ENCODE measurements around the gene MFN2.
A peak's percentile ranks its signal among the peaks of the same experiment; 100 is the strongest.
"Not testable (repeated sequence)": the region's sequence is repeated elsewhere in the genome, so short reads cannot be mapped to it uniquely, and the experiment has no call there.

MFN2 gene

GRCh38 chr1:12029720-12030339 is 49.6 kb downstream of the MFN2 start:
- Histone ChIP-seq H2AFZ (ENCODE audit: low read depth, low read length) (no peak overlapping the region), H3K4me1 (ENCODE audit: insufficient read depth, low read length) (no peaks in the 10 kb centered on the region), H3K27ac (ENCODE audit: low read length) (no peak overlapping the region), H3K36me3 (ENCODE audit: insufficient read depth, low read length) (peaks cover 70% of the 10 kb centered on the region), H3K9me3 (ENCODE audit: insufficient read depth, low read length, severe bottlenecking) (no peaks in the 10 kb centered on the region), H3K4me2 (ENCODE audit: insufficient read depth, low read length) (no peak overlapping the region), H3K9ac (ENCODE audit: low read depth, low read length) (no peak overlapping the region), H4K20me1 (ENCODE audit: insufficient read depth, low read length) (peaks cover 4% of the 10 kb centered on the region; the same call in 1 of the 2 replicates), H3K4me3 (ENCODE audit: low read depth in 1 of 2, low read length in 2 of 2) (no peak overlapping the region), H3K79me2 (ENCODE audit: insufficient read depth, low read length) (no peaks in the 10 kb centered on the region), H3K27me3 (ENCODE audit: insufficient read depth, low read length, poor library complexity) (no peaks in the 10 kb centered on the region)
- ATAC-seq (ENCODE audit: insufficient read depth, low read depth): no peak
- DNase-seq: no peak
- TF ChIP-seq EZH2 (IDR thresholded peaks at IDR 0.05; ENCODE audit: borderline replicate concordance, low read depth, low read length, severe bottlenecking): no peak
- TF ChIP-seq CTCF (IDR thresholded peaks at IDR 0.05; ENCODE audit: borderline replicate concordance, extremely low read depth, low read length, poor library complexity, severe bottlenecking): no peak

- no peak overlapping the region for H3K9ac ChIP-seq (ENCODE audit: low read depth, low read length)
- peak; percentile 79 for ATAC-seq (ENCODE audit: insufficient read depth, low read depth)
- DNase-seq: peak; percentile 43
- H3K9me3 ChIP-seq (ENCODE audit: insufficient read depth, low read length, severe bottlenecking): no peaks in the 10 kb centered on the region
- no peak overlapping the region for H3K27ac ChIP-seq (ENCODE audit: low read length)
- H3K27me3 ChIP-seq (ENCODE audit: insufficient read depth, low read length, poor library complexity): no peaks in the 10 kb centered on the region
- peaks cover 57% of the 10 kb centered on the region for H3K36me3 ChIP-seq (ENCODE audit: insufficient read depth, low read length)
- peak; percentile 67 for TF ChIP-seq CTCF (IDR thresholded peaks at IDR 0.05; ENCODE audit: borderline replicate concordance, extremely low read depth, low read length, poor library complexity, severe bottlenecking)
- no peak for TF ChIP-seq EZH2 (IDR thresholded peaks at IDR 0.05; ENCODE audit: borderline replicate concordance, low read depth, low read length, severe bottlenecking)
- peaks cover 4% of the 10 kb centered on the region; the same call in 1 of the 2 replicates for H4K20me1 ChIP-seq (ENCODE audit: insufficient read depth, low read length)
- H3K4me1 ChIP-seq (ENCODE audit: insufficient read depth, low read length): no peaks in the 10 kb centered on the region
- H3K79me2 ChIP-seq (ENCODE audit: insufficient read depth, low read length): no peaks in the 10 kb centered on the region
- no peak overlapping the region for H3K4me3 ChIP-seq (ENCODE audit: low read depth in 1 of 2, low read length in 2 of 2)
- no peak overlapping the region for H3K4me2 ChIP-seq (ENCODE audit: insufficient read depth, low read length)
- H2AFZ ChIP-seq (ENCODE audit: low read depth, low read length): no peak overlapping the region
Observed at GRCh38 chr1:12031039-12031980, 51.1 kb downstream of the MFN2 start.

GRCh38 chr1:12032161-12032621 is 51.9 kb downstream of the MFN2 start:
- H3K79me2 ChIP-seq (ENCODE audit: insufficient read depth, low read length): no peaks in the 10 kb centered on the region
- no peak overlapping the region for H3K4me3 ChIP-seq (ENCODE audit: low read depth in 1 of 2, low read length in 2 of 2)
- H3K27ac ChIP-seq (ENCODE audit: low read length): no peak overlapping the region
- no peaks in the 10 kb centered on the region for H3K9me3 ChIP-seq (ENCODE audit: insufficient read depth, low read length, severe bottlenecking)
- no peak overlapping the region for H3K4me2 ChIP-seq (ENCODE audit: insufficient read depth, low read length)
- TF ChIP-seq EZH2 (IDR thresholded peaks at IDR 0.05; ENCODE audit: borderline replicate concordance, low read depth, low read length, severe bottlenecking) (no peak), CTCF (IDR thresholded peaks at IDR 0.05; ENCODE audit: borderline replicate concordance, extremely low read depth, low read length, poor library complexity, severe bottlenecking) (no peak)
- no peak for DNase-seq
- no peak overlapping the region for H2AFZ ChIP-seq (ENCODE audit: low read depth, low read length)
- no peaks in the 10 kb centered on the region for H3K27me3 ChIP-seq (ENCODE audit: insufficient read depth, low read length, poor library complexity)
- ATAC-seq (ENCODE audit: insufficient read depth, low read depth): no peak
- H4K20me1 ChIP-seq (ENCODE audit: insufficient read depth, low read length): peaks cover 4% of the 10 kb centered on the region; the same call in 1 of the 2 replicates
- no peaks in the 10 kb centered on the region for H3K4me1 ChIP-seq (ENCODE audit: insufficient read depth, low read length)
- peaks cover 49% of the 10 kb centered on the region for H3K36me3 ChIP-seq (ENCODE audit: insufficient read depth, low read length)
- H3K9ac ChIP-seq (ENCODE audit: low read depth, low read length): no peak overlapping the region

GRCh38 chr1:12033441-12033840 is 53.2 kb downstream of the MFN2 start:
- not testable (repeated sequence) for ATAC-seq (ENCODE audit: insufficient read depth, low read depth)

More at GRCh38 chr1:12033441-12033840, 53.2 kb downstream of the MFN2 start:
- not testable (repeated sequence) for H3K79me2 ChIP-seq (ENCODE audit: insufficient read depth, low read length); H2AFZ ChIP-seq (ENCODE audit: low read depth, low read length); H4K20me1 ChIP-seq (ENCODE audit: insufficient read depth, low read length); H3K27me3 ChIP-seq (ENCODE audit: insufficient read depth, low read length, poor library complexity); H3K9me3 ChIP-seq (ENCODE audit: insufficient read depth, low read length, severe bottlenecking); H3K4me1 ChIP-seq (ENCODE audit: insufficient read depth, low read length); H3K9ac ChIP-seq (ENCODE audit: low read depth, low read length); H3K4me2 ChIP-seq (ENCODE audit: insufficient read depth, low read length); H3K4me3 ChIP-seq (ENCODE audit: low read depth in 1 of 2, low read length in 2 of 2); H3K27ac ChIP-seq (ENCODE audit: low read length); DNase-seq
- H3K36me3 ChIP-seq (ENCODE audit: insufficient read depth, low read length): peaks cover 37% of the 10 kb centered on the region
